DOHH2 (cell line): ENCODE measurements around the gene MED27.

Source experiments
- H3F3A ChIP-seq: fragments of 200-600 bp; sonication (generic), shearing (Covaris generic); 2 replicates; pipeline ENCODE4 v1.6.0; 2016; ENCODE audit warnings: antibody characterized with exemption, mild to moderate bottlenecking; ENCODE audit not compliant: control insufficient read depth, insufficient read depth
- H3K27ac ChIP-seq: fragments of 200-600 bp; sonication (generic); 2 replicates; pipeline ENCODE4 v1.5.1; 2014; ENCODE audit warnings: low read depth, mild to moderate bottlenecking, low read length, moderate library complexity
- H3K27me3 ChIP-seq: fragments of 200-600 bp; sonication (generic); 2 replicates; pipeline ENCODE4 v1.6.1; 2014; ENCODE audit warnings: mild to moderate bottlenecking, low read length, mixed read lengths; ENCODE audit not compliant: control insufficient read depth
- H3K36me3 ChIP-seq: fragments of 200-600 bp; sonication (generic); 2 replicates; pipeline ENCODE4 v1.6.1; 2014; ENCODE audit warnings: mild to moderate bottlenecking, low read length, moderate library complexity, mixed read lengths; ENCODE audit not compliant: control insufficient read depth
- H3K4me1 ChIP-seq: fragments of 200-600 bp; sonication (generic); 2 replicates; pipeline ENCODE4 v1.6.1; 2014; ENCODE audit warnings: mild to moderate bottlenecking, low read length, mixed read lengths; ENCODE audit not compliant: control insufficient read depth
- H3K4me2 ChIP-seq: fragments of 200-600 bp; sonication (generic); 2 replicates; pipeline ENCODE4 v1.6.0; 2014; ENCODE audit warnings: mild to moderate bottlenecking, low read length, moderate library complexity
- H3K4me3 ChIP-seq: fragments of 200-600 bp; sonication (generic); 2 replicates; pipeline ENCODE4 v1.5.1; 2014; ENCODE audit warnings: mild to moderate bottlenecking, low read length, mixed read lengths
- H3K79me2 ChIP-seq: fragments of 200-600 bp; sonication (generic); 2 replicates; pipeline ENCODE4 v1.6.1; 2014; ENCODE audit warnings: mild to moderate bottlenecking, low read length, mixed read lengths; ENCODE audit not compliant: control insufficient read depth
- H3K9me2 ChIP-seq: fragments of 200-600 bp; sonication (generic); replicated peaks from 2 replicates; pipeline ENCODE4 v1.6.1; 2014; ENCODE audit warnings: mild to moderate bottlenecking, low read length, mixed read lengths; ENCODE audit not compliant: control insufficient read depth
- H3K9me3 ChIP-seq: fragments of 200-600 bp; sonication (generic); 2 replicates; pipeline ENCODE4 v1.6.1; 2014; ENCODE audit warnings: antibody characterized with exemption, low read length, mixed read lengths; ENCODE audit not compliant: control insufficient read depth, insufficient read depth
- H4K20me1 ChIP-seq: fragments of 200-600 bp; sonication (generic); 2 replicates; pipeline ENCODE4 v1.6.0; 2014; ENCODE audit warnings: low read depth, mild to moderate bottlenecking, antibody characterized with exemption, low read length, moderate library complexity; ENCODE audit not compliant: control insufficient read depth, insufficient read depth
- EZH2phosphoT487 ChIP-seq: fragments of 200-600 bp; sonication (generic); IDR thresholded peaks from 2 replicates; pipeline ENCODE4 v1.6.1; 2017; ENCODE audit warnings: borderline replicate concordance, mild to moderate bottlenecking, antibody characterized with exemption, low read length, moderate library complexity, mixed read lengths
- TF ChIP-seq, protein P1 (sequence below): fragments of 200-600 bp; sonication (generic); IDR thresholded peaks from one replicate; pipeline ENCODE4 v1.5.1; 2014; ENCODE audit warnings: antibody characterized with exemption, mild to moderate bottlenecking, low read depth, low read length; ENCODE audit not compliant: poor library complexity, severe bottlenecking

Gene MED27

DNA sequence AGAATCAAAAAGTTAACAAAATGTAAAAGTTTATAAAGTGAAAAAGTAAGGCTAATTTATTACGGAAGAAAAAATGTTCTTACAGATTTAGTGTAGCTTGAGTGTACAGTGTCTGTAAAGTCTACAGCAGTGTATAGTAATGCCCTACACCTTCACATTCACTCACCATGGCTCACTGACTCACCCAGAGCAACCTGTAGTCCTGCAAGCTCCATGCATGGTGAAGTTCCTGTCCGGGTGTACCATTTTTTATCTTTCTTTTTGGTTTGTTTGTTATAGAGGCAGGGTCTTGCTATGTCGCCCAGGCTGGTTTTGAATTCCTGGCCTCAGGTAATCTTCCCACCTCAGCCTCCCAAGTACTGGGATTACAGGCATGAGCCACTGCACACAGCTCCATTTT is 93.6 kb downstream of the MED27 start:
- no peaks in the 10 kb centered on the region for H3K9me3 ChIP-seq
- no peaks in the 10 kb centered on the region for H3K36me3 ChIP-seq
- H3K4me2 ChIP-seq, result no peak overlapping the region
- no peak overlapping the region for H3K27ac ChIP-seq
- H3F3A ChIP-seq, result no peaks in the 10 kb centered on the region
- peaks cover 5% of the 10 kb centered on the region; the same call in 1 of the 2 replicates for H4K20me1 ChIP-seq
- peaks cover 23% of the 10 kb centered on the region for H3K4me1 ChIP-seq
- TF ChIP-seq, protein P1, sequence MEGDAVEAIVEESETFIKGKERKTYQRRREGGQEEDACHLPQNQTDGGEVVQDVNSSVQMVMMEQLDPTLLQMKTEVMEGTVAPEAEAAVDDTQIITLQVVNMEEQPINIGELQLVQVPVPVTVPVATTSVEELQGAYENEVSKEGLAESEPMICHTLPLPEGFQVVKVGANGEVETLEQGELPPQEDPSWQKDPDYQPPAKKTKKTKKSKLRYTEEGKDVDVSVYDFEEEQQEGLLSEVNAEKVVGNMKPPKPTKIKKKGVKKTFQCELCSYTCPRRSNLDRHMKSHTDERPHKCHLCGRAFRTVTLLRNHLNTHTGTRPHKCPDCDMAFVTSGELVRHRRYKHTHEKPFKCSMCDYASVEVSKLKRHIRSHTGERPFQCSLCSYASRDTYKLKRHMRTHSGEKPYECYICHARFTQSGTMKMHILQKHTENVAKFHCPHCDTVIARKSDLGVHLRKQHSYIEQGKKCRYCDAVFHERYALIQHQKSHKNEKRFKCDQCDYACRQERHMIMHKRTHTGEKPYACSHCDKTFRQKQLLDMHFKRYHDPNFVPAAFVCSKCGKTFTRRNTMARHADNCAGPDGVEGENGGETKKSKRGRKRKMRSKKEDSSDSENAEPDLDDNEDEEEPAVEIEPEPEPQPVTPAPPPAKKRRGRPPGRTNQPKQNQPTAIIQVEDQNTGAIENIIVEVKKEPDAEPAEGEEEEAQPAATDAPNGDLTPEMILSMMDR, result no peak
- TF ChIP-seq EZH2phosphoT487, result no peak
- peaks cover 5% of the 10 kb centered on the region; the same call in 1 of the 2 replicates for H3K79me2 ChIP-seq
- H3K9me2 ChIP-seq, result no peaks in the 10 kb centered on the region
- H3K27me3 ChIP-seq, result no peaks in the 10 kb centered on the region
- no peak overlapping the region for H3K4me3 ChIP-seq

- H3K27me3 ChIP-seq, result no peaks in the 10 kb centered on the region
- no peak for TF ChIP-seq EZH2phosphoT487
- TF ChIP-seq, protein P1, result no peak
- H4K20me1 ChIP-seq, result 0 out of 2 replicates have a peak, but pooled peaks cover 2% of the 10 kb centered on the region
- H3K4me2 ChIP-seq, result no peak overlapping the region
- no peaks in the 10 kb centered on the region for H3K9me3 ChIP-seq
- no peak overlapping the region for H3K27ac ChIP-seq
- no peaks in the 10 kb centered on the region for H3K36me3 ChIP-seq
- H3K4me1 ChIP-seq, result peaks cover 28% of the 10 kb centered on the region
- no peak overlapping the region for H3K4me3 ChIP-seq
- H3K9me2 ChIP-seq, result no peaks in the 10 kb centered on the region
- no peaks in the 10 kb centered on the region for H3F3A ChIP-seq
- H3K79me2 ChIP-seq, result no peaks in the 10 kb centered on the region
Measured at GRCh38 chr9:131984564-131984963, 95.1 kb downstream of the MED27 start.

- no peak overlapping the region for H3K4me3 ChIP-seq
Measured at GRCh38 chr9:131982671-131983239, 96.9 kb downstream of the MED27 start.

More at GRCh38 chr9:131982671-131983239, 96.9 kb downstream of the MED27 start:
- 0 out of 2 replicates have a peak, but pooled peaks cover 2% of the 10 kb centered on the region for H4K20me1 ChIP-seq
- TF ChIP-seq, protein P1, result no peak
- no peak for TF ChIP-seq EZH2phosphoT487
- H3K27me3 ChIP-seq, result no peaks in the 10 kb centered on the region
- H3K9me3 ChIP-seq, result no peaks in the 10 kb centered on the region
- no peak overlapping the region for H3K4me2 ChIP-seq
- H3K9me2 ChIP-seq, result no peaks in the 10 kb centered on the region
- H3K27ac ChIP-seq, result no peak overlapping the region
- no peaks in the 10 kb centered on the region for H3F3A ChIP-seq
- H3K36me3 ChIP-seq, result no peaks in the 10 kb centered on the region
- H3K79me2 ChIP-seq, result no peaks in the 10 kb centered on the region; the same call in 1 of the 2 replicates
- H3K4me1 ChIP-seq, result peaks cover 31% of the 10 kb centered on the region
